GM18502 (cell line): ENCODE measurements around the gene E2F2.
"Not testable (repeated sequence)": the region's sequence is repeated elsewhere in the genome, so short reads cannot be mapped to it uniquely, and the experiment has no call there.

ENCODE experiments used
- ATAC-seq: cut with Tn5 transposase; IDR thresholded peaks from one replicate; pipeline ENCODE4 v1.9.1; 2021; ENCODE audit warnings: mild to moderate bottlenecking; ENCODE audit not compliant: unreplicated experiment, poor library complexity

E2F2 gene

GRCh38 chr1:23525558-23526250 is 5.3 kb downstream of the E2F2 start:
- ATAC-seq = no peak

GRCh38 chr1:23524716-23525401 is 6.2 kb downstream of the E2F2 start:
- no peak for ATAC-seq

- ATAC-seq = no peak
Measured at GRCh38 chr1:23524163-23524562, 6.9 kb downstream of the E2F2 start.

- ATAC-seq = no peak
Measured at GRCh38 chr1:23522244-23522982, 8.6 kb downstream of the E2F2 start.

- ATAC-seq = no peak
Measured at GRCh38 chr1:23521588-23521987, 9.4 kb downstream of the E2F2 start.

- no peak for ATAC-seq
Measured at GRCh38 chr1:23517581-23517980, 13.5 kb downstream of the E2F2 start.

- ATAC-seq = no peak
Measured at GRCh38 chr1:23515905-23516304, 15.1 kb downstream of the E2F2 start.

- no peak for ATAC-seq
Measured at GRCh38 chr1:23514111-23514679, 16.8 kb downstream of the E2F2 start.

GRCh38 chr1:23509896-23510295 is 21.1 kb downstream of the E2F2 start:
- no peak for ATAC-seq

- ATAC-seq = no peak
Measured at GRCh38 chr1:23506376-23507107, 24.5 kb downstream of the E2F2 start.

GRCh38 chr1:23505851-23506250 is 25.2 kb downstream of the E2F2 start:
- no peak for ATAC-seq

GRCh38 chr1:23504156-23504555 is 26.9 kb downstream of the E2F2 start:
- ATAC-seq = not testable (repeated sequence)

- no peak for ATAC-seq
Measured at GRCh38 chr1:23502951-23503350, 28.1 kb downstream of the E2F2 start.

- no peak for ATAC-seq
Measured at GRCh38 chr1:23500466-23500865, 30.6 kb downstream of the E2F2 start.

- no peak for ATAC-seq
Measured at GRCh38 chr1:23497777-23498439, 33.1 kb downstream of the E2F2 start.

- ATAC-seq = no peak
Measured at GRCh38 chr1:23496490-23497181, 34.4 kb downstream of the E2F2 start.

- ATAC-seq = not testable (repeated sequence)
Measured at GRCh38 chr1:23494836-23495235, 36.2 kb downstream of the E2F2 start.

GRCh38 chr1:23492776-23493175 is 38.3 kb downstream of the E2F2 start:
- ATAC-seq = not testable (repeated sequence)

GRCh38 chr1:23492132-23492720 is 38.8 kb downstream of the E2F2 start:
- ATAC-seq = no peak
